Measurements from ENCODE around the gene NTNG2.

NTNG2 gene

DNA sequence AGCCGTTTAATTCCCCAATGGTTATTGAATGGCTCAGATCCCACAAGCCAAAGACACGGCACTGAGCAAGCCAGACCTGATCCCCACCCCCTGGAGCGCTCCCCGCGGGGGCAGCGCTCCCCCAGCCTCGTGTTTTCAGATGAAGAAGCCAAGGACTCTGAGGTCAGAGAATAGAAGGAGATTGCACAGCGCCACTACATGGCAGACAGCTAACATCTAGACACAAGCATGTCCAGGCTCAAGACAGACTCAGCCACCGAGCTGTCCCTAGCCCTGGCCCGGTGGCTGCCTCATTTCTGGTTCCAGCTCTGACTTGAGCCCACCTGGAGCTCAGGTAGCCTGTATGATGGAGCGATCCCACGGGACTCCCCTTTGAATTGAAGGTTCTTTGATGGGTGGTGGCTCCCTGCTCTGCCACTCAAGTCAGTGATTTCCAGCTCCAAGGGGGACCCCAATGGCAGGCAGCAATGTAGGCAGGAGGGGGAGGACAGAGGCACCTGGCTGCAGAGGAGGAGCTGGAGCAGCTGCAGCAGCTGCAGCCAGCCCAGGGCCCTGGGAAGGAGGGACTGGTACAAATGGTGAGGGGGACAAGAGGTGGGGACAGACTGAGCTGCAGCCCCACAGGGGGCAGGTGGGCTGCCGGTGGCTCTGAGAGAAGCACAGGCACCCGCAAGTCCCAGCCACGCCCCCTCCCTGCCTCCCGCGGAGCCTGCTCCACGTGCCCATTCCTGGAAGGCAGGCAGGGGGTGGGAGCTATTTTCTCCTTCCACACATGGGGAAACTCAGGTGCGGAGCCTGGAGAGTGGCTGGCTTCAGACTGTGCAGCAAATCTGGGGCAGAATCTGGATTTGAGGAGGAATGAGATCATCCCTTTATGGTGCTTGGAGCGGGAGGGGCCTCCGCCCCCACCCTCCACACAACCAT lies 40.2 kb downstream of the NTNG2 start:
- peak; percentile 21 for DNase-seq (ENCODE audit: low read depth, low spot score)

DNA sequence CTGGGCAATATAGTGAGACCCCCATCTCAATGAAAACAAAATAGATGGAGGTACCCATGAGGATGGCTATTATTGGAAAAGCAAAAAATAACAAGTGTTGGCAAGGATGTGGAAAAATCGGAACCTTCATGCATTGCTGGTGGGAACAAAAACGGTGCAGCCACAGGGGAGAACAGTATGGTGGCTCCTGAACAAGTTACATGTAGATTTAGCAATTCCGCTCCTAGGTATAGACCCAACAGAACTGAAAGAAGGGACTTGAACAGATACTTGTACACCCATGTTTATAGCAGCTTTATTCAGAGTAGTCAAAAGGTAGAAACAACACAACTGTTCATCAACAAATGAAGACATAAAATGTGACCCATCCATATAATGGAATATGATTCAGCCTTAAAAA lies 43.0 kb downstream of the NTNG2 start:
- DNase-seq (ENCODE audit: low read depth, low spot score) = no peak

DNA sequence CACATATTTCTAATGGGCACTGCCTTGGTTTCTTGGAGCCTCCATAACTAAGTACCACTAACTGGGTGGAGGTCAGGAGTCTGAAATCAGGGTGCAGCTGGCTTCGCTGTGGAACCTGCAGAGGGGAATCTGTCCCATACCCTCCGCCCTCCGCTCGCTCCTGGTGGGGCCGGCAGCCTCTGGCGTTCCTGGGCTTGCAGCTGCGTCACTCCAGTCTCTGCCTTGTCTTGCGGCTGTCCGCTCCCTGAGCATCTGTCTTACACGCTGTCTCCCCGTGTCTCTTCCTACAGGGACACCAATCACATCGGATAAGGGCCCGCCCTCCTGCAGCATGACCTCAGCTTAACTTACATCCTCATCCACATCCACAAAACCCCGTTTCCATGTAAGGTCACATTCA lies 45.4 kb downstream of the NTNG2 start:
- DNase-seq (ENCODE audit: low read depth, low spot score) = no peak

DNA sequence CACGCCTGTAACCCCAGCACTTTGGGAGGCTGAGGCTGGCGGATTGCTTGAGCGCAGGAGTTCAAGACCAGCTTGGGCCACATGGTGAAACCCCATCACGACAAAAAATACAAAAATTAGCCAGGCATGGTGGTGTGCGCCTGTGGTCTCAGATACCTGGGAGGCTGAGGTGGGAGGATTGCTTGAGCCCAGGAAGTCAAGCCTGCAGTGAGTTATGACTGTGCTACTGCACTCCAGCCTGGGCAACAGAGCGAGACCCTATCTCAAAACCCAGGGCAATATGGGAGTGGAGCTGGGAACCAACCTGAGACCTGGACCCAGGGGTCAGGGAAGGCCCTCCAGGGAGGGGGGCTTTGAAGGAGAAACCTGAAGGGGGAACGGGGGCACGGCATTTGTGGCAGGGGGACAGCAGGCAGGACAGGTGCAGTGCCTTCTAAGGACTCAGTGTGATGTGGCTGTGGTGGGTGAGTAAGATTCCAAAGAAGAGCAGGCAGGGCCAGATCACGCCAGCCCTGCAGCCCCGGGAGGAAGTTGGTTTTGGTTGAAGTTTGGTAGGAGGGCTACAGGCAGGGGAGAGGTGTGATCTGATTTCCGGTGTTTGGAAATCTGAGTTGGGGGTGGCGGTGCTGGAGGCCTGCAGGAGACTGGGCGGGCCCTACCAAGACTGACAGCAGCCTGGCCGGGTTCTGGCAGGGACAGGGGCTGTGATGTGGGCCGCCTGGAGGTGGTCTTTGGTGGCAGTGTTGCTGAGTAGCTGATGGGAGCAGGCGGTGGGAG lies 46.2 kb downstream of the NTNG2 start:
- DNase-seq (ENCODE audit: low read depth, low spot score) = peak; percentile 48

DNA sequence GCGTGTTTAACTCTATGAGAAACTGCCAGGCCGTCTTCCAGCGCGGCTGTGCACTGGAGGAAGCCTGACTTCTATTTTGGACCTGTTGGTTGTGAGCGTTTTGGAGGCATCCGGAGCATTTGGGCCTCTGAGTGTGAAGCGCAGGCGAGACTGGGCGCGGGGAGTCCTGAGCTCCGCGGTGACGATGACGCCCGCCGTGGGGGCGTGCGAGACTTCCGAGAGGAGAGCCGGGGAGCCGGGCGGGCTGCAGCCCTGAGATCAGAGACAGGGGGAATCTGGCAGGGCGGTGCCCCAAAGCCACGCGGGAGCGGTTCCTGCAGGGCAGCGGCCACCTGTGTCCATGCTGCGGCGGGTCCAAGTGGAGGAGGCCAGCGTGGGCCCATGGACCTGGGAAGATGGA lies 47.4 kb downstream of the NTNG2 start:
- no peak for DNase-seq (ENCODE audit: low read depth, low spot score)

DNA sequence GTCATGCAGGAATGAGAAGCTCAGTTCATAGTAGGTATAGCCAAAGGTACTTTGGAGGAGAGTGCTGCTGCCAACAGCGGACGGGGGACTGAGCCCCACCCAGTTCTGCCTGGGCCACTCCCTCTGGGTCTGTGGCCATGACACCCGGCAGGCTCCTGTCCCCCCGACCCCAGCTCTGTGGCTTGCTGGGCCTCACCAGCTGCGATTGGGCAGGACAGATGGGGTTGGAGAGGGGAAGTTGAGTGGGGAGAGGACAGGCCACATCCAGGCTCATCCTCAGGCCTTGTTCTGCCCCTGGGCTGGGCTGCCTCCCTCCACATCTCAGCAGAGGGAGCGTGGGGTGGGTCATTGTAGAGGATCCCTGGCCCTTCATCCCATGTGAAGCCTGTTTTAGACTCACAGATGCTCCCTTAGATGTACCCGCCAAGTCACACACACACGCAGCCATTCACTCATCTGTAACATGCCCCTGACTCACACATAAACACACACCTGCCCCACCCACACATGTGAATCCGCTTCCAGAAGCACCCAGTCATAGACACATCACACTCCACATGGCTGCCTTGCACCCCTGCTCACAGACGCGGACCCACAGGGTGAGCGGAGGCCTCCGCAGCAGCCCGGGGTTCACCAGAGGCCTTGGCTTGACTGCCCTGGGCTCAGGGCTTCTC lies 48.8 kb downstream of the NTNG2 start:
- no peak for DNase-seq (ENCODE audit: low read depth, low spot score)

DNA sequence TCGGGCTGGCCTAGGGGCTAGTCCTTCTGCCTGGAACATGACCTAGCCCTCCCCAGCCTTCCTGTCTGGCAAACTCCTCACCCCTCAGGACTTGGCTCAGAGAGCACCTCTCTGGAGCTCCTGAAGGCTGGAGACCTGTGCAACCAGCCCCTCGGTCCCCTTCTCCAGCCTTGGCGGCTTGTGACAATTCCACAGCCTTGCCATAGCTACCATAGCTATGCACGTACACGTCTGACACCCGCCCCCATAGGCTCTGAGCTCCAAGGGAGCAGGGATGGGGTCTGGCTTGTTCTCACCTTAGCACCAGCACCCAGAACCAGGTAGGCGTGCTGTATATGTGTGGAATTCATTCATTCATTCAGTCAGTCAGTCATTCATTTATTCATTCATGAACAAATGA lies 49.7 kb downstream of the NTNG2 start:
- no peak for DNase-seq (ENCODE audit: low read depth, low spot score)

DNA sequence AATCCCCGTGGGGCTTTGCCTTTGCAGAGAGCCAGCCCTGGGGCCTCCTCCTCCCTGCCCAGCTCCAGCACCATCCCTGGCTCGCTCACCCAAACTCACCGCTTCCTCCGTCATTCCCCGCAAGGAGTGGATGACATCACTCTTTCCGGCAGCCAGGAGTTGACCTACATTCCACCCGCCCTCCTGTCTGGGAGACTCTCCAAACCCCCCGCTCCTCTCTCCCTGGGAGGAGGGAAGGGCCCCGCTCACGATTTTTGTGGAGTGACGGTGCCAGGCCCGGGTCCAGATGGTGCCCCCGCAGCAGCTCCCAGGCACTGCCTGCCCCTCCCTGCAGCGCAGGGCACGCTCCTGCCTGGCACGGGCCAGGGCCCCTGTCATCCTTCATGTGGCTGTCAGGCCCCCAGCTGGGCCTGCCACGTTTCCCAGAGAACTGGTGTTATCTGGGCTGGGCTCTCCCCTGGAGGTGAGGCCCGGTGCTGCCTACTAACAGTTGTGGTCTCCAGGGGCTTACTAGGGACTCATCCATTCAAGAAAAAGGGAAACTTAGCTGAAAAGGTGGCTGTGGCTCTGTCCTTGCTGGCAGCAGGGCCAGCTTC lies 52.3 kb downstream of the NTNG2 start:
- DNase-seq (ENCODE audit: low read depth, low spot score) = peak; percentile 87

DNA sequence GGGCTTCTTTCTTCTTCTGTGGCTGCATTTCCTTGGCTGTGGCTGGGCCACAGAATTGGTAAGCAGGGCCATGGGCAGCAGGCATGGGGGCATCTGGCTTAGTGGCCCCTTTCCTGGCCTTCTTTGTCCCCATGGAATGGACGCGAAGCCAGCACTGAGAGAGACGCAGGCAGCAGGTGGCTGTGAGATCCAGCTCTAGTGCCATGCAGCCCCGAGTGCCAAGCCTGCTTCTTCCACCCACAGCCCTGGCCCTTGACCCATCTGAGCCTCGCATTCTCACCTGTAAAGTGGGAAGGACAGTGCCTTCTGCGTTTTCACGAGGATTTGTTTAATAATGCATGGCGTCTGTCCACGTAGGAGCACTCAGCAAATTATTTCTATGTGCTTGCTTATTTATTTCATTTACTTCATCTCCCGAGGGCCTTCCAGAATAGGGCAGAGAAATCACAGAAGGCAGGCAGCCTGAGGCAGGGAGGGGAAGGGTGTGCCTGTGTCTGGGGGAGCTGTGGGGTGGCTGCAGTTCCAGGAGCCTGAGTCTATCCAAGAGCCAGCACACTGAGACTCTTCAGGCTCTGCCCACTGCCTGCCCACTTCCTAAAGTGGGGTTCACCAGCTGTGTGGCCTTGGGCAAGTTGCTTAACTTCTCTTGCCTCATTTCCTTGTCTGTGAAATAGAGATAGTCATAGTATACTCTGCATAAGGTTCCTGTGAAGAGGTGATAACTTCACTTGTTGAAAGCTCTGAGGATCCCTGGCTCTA lies 55.2 kb downstream of the NTNG2 start:
- no peak for DNase-seq (ENCODE audit: low read depth, low spot score)

DNA sequence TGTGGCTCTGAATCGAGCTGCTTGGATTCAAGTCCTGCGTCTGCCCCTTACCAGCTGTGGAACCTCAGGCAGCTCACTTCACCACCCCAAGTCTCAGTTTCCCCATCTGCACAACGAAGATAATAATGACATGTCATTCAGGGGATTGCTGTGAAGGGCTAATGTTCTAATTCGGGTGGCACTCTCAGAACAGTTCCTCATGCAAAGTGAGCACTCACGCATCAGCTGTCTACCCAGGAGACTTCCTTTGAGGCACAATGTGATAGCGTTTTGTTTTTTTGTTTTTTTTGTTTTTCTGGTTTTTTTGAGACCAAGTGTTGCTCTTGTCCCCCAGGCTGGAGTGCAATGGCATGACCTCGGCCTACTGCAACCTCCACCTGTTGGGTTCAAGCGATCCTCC lies 56.4 kb downstream of the NTNG2 start:
- DNase-seq (ENCODE audit: low read depth, low spot score) = no peak

DNA sequence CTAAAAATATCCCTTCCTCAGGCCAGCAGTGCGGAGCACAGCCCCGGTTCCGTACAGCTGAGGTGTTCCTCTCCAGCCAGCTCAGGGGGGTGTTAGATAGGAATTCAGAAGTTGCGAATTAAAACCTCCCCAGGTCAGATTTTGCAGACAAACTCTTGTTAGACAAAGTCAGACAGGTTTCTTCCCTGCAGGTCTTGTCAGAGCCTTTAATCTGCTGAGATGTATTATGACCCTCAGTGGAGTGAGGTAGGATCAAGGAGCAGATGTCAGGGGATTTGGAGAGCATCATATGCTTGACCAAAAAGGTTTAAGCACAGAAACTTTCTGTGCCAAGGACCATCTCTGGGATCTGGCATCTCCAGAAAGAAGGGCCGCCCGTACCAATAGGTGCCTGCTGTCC lies 60.1 kb downstream of the NTNG2 start:
- DNase-seq (ENCODE audit: low read depth, low spot score) = no peak

DNA sequence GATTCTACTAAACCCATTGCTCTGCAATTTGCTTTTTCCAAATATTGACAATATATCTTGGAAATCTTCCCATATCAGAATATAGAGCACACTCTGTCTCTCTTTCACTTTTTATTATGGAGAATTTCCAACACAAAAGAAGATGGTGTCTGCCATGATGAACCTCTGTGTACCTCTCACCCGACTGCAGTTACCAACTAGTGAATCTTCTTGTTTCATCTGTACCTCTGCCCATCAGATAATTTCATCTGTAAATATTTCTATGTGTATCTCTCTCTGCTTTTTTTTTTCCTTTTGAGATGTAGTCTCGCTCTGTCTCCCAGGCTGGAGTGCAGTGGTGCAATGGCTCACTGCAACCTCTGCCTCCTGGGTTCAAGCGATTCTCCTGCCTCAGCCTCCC lies 62.8 kb downstream of the NTNG2 start:
- DNase-seq (ENCODE audit: low read depth, low spot score) = no peak

DNA sequence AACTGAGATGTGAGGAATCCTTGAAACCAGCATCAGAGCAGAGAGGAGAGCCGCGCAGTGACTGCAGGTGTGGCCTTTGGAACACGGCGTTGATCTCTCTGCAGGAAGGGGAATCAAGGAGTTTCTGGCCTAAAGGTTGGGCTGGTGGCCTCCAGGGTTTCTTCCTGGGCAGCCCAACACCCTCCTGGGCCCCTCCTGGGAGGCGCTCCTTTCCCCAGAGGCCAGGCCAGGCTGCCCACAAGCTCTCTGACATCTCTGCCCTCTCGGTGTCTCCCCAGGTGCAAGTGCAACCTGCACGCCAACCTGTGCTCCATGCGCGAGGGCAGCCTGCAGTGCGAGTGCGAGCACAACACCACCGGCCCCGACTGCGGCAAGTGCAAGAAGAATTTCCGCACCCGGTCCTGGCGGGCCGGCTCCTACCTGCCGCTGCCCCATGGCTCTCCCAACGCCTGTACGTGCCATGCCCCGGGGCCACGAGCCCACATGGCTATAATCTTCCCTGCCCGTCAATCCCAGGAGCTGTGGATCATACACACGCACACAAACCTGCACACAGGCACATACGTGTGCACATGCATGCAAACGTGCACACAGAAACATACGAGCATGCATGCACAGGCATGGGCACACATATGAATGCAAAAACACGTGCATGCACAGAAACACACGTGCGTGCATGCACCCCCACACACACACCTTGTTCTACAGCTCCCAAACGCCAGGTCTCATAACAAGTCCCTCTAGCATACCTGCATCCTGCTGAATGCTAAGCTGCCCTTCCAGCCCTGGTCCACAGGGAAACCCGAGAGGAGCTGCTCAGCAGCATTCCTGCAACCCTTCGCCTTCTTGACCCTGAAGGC lies 64.9 kb downstream of the NTNG2 start:
- DNase-seq (ENCODE audit: low read depth, low spot score) = no peak

DNA sequence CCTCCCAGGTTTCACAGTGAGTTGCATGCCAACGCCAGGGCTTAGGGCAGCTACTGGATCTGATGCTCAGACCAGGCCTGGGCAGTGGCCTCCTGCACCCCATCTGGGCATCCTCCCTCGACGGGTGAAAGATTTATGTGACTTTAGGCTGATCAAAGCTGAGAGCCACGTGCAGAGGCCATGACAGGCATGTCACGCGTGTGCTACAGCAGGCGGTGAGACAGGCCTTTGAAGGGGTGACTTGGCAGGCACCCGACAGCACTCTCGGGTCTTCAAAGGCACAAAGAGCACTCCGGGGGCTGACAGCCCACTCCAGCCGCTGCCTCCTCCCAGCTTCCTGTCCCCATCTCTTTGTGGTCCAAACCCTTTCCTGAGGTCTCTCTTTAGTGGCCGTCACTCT lies 66.2 kb downstream of the NTNG2 start:
- no peak for DNase-seq (ENCODE audit: low read depth, low spot score)

DNA sequence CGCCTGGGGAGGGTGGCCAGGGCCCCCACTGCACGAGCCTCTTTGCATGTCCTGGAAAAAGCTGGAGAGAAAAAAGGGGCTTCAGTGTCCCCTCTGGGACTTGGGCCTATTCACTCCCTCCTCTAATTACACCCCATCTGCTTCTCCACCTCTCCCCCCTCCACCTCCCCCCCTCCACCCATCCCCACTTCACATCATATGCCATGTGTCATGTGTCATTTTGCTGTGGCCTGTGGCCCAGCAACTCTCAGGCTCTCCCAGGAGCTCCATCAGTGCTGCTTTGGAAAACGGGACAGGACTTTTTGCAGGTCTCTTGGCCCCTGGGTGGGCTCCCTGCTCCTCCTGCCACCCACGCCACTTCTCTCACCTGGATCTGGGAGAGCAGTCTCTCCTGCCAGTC lies 68.7 kb downstream of the NTNG2 start:
- no peak for DNase-seq (ENCODE audit: low read depth, low spot score)

DNA sequence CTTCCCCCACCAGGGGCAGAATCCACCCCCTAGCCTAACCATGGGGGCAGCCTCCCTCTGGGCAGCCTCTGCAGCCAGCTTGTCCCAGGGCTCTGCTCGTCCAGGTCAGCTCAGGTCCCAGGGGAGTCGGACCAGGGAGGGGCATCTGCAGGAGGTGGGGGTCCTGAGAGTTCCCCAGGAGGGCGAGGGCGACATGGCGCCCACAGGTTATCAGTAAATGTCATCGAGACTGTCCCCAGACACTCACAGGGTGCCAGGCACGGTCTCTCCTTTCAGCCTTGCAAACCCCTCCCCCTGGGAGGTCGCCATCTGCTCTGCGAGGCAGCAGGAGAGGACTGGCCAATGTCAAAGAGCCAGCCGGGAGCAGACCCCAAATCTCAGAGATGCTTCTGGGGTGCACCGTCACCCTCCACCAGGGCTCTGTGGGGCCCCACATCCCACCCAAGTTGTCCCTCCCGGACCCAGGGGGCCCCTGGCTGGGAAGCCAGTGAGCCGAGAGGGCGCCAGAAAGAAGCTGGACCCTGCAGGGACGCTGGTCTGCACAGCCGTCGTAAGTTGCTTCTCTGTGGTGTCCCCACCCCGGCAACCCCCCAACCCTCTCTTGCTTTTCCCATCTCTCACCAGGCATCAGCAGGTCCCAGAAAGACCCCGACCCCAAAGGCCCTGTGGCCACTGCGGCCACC lies 69.3 kb downstream of the NTNG2 start:
- DNase-seq (ENCODE audit: low read depth, low spot score) = no peak

DNA sequence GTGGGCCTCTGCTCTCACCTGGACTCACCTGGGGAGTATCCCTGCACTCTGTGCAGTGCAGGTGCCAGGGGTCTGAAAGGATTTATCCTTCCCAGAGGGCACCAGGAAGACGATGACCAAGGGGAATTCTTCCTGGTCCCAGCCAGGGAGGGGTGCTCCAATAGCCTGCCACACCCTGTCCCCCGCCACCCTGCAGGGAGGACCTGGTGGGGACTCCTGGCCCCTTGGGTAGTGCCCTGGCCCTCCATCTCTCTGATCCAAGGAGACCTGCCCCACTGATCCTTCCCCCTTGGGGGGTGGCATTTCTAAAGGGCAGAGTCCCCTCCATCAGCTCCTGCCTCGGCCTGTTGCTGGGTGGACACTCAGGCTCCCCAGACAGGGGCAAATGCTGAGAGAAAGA lies 70.7 kb downstream of the NTNG2 start:
- DNase-seq (ENCODE audit: low read depth, low spot score) = no peak

DNA sequence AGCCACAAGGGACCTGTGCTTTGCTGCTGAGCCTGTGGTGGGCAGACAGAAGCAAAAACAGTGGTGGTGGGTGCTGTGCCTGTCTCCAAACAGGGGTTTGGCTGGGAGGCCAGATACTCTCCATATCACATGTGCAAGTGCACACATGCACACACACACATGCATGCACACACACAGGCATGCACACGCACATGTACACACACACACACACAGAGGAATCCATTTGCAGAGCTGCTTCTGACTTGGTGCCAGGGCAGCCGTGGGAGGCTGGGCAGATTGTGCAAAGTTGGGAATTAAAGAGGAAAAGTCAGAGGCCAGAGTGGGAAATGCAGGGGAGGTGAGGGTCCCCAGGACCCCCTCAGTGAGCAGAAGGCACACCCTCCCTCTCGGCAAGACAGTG lies 71.3 kb downstream of the NTNG2 start:
- DNase-seq (ENCODE audit: low read depth, low spot score) = no peak

DNA sequence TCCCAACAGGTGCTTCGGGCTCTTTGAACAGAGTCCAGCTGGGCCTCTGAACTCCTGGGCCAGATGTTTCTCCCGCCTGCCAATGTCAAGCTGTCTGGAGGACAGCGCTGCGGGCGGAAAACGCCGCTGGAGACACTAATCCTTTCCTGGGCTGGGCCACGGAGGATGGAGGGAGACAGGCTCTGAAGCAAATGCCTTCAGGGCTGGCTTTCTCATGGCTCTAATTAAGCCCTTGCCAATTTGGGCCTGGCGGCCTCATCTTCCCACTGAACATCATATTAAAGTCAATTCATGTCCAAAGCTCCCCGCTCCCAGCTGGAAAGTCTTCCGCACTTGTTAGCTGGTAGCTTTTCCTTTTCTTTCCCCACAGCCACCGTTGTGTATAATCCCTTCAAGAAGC lies 72.7 kb downstream of the NTNG2 start:
- peak; percentile 56 for DNase-seq (ENCODE audit: low read depth, low spot score)

DNA sequence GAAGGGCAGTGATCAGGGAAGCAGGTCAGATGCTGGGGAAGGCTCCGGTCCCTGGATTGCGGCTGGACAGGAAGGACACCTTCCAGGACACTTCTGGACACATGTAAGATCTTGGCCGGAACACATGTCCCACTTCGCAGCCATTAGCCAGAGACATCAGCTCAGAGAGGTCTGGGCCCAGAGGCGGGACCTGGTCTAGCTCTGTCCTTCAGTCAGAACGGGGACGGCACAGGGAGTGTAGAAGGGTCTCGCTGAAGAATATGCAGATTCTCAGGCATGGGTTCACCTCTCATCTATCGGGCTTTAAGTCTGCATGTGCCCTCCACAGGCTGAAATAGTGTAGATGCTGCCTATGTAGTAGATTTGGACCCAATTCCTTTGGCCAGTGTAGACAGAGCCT lies 73.3 kb downstream of the NTNG2 start:
- no peak for DNase-seq (ENCODE audit: low read depth, low spot score)

Data from ELF-1 (cell line).